HG03442 (cell line): Measurements from ENCODE around the gene EIF5A2.
A peak's percentile ranks its signal among the peaks of the same experiment; 100 is the strongest.
"Not testable (repeated sequence)": the region's sequence is repeated elsewhere in the genome, so short reads cannot be mapped to it uniquely, and the experiment has no call there.

Experiments
- ATAC-seq: cut with Tn5 transposase; IDR thresholded peaks from one replicate; pipeline ENCODE4 v1.9.1; 2021; ENCODE audit warnings: mild to moderate bottlenecking, moderate library complexity; ENCODE audit not compliant: unreplicated experiment

EIF5A2 gene

GRCh38 chr3:170897199-170897598 lies 11.2 kb downstream of the EIF5A2 start:
- ATAC-seq, result not testable (repeated sequence)

GRCh38 chr3:170896781-170897180 lies 11.7 kb downstream of the EIF5A2 start:
- no peak for ATAC-seq

GRCh38 chr3:170896333-170896732 lies 12.1 kb downstream of the EIF5A2 start:
- not testable (repeated sequence) for ATAC-seq

GRCh38 chr3:170893895-170894294 lies 14.5 kb downstream of the EIF5A2 start:
- ATAC-seq, result no peak

- ATAC-seq, result no peak
These were observed 18.8 kb downstream of the EIF5A2 start for GRCh38 chr3:170889630-170890029.

GRCh38 chr3:170889132-170889531 lies 19.3 kb downstream of the EIF5A2 start:
- no peak for ATAC-seq

GRCh38 chr3:170884109-170884930 lies 24.1 kb downstream of the EIF5A2 start:
- not testable (repeated sequence) for ATAC-seq

GRCh38 chr3:170878688-170879087 lies 29.7 kb downstream of the EIF5A2 start:
- ATAC-seq, result not testable (repeated sequence)

GRCh38 chr3:170877311-170877710 lies 31.1 kb downstream of the EIF5A2 start:
- ATAC-seq, result not testable (repeated sequence)

GRCh38 chr3:170876537-170876936 lies 31.9 kb downstream of the EIF5A2 start:
- no peak for ATAC-seq

- ATAC-seq, result peak; percentile 97
These were observed 38.5 kb downstream of the EIF5A2 start, which contains the start of gene RPL22L1 for GRCh38 chr3:170869645-170870593. Gene RPL22L1, minus strand, starts transcription at chr3:170870195. Its CDS starts 28 bp downstream, at chr3:170870167.

GRCh38 chr3:170869239-170869590 lies 39.2 kb downstream of the EIF5A2 start:
- ATAC-seq, result no peak

- ATAC-seq, result no peak
These were observed 39.7 kb downstream of the EIF5A2 start for GRCh38 chr3:170868577-170869238.

- no peak for ATAC-seq
These were observed 41.1 kb downstream of the EIF5A2 start for GRCh38 chr3:170867143-170867937.

GRCh38 chr3:170866499-170866898 lies 41.9 kb downstream of the EIF5A2 start:
- ATAC-seq, result no peak

GRCh38 chr3:170865209-170866094 lies 43.0 kb downstream of the EIF5A2 start:
- no peak for ATAC-seq

GRCh38 chr3:170864525-170865208 lies 43.8 kb downstream of the EIF5A2 start:
- ATAC-seq, result no peak

GRCh38 chr3:170863816-170864215 lies 44.6 kb downstream of the EIF5A2 start:
- ATAC-seq, result no peak
